Measurements from ENCODE around the gene C19orf81. TPM values are rescaled to one million over a fixed set of nuclear protein-coding genes. Genes with fewer than 3 reads are reported as not detected.

Gene C19orf81
- polyA plus RNA-seq, 1 donor from 2014 or later = 28.3 TPM

- Histone ChIP-seq H2AFZ (ENCODE audit: low read depth, low read length) (no peak overlapping the region), H3K4me2 (ENCODE audit: low read length) (no peak overlapping the region)
These were observed 29.1 kb downstream of the C19orf81 start for GRCh38 chr19:50678323-50678722.

More at GRCh38 chr19:50678323-50678722, 29.1 kb downstream of the C19orf81 start:
- H3K9me2 ChIP-seq (ENCODE audit: insufficient read depth, low read length) = no peaks in the 10 kb centered on the region
- H3F3A ChIP-seq (ENCODE audit: insufficient read depth, low read length, poor library complexity, severe bottlenecking) = no peaks in the 10 kb centered on the region
- peaks cover 9% of the 10 kb centered on the region for H3K36me3 ChIP-seq (ENCODE audit: insufficient read depth, low read length)
- H3K27ac ChIP-seq (ENCODE audit: low read length) = no peak overlapping the region
- H4K20me1 ChIP-seq (ENCODE audit: insufficient read depth) = no peaks in the 10 kb centered on the region
- no peaks in the 10 kb centered on the region for H3K79me2 ChIP-seq (replicated peaks; ENCODE audit: insufficient read depth, low read length)
- no peak overlapping the region for H3K9ac ChIP-seq (ENCODE audit: low read length)
- H3K9me3 ChIP-seq (ENCODE audit: low read length) = no peaks in the 10 kb centered on the region
- no peaks in the 10 kb centered on the region for H3K27me3 ChIP-seq (ENCODE audit: insufficient read depth, low read depth, low read length)
- TF ChIP-seq TAF1 (IDR thresholded peaks at IDR 0.05; ENCODE audit: low read depth) (no peak), SMC3 (conservative IDR thresholded peaks at IDR 0.05; ENCODE audit: poor library complexity) (no peak), EP300 (conservative IDR thresholded peaks at IDR 0.05; ENCODE audit: poor library complexity, severe bottlenecking) (no peak), CTCF (IDR thresholded peaks at IDR 0.05; ENCODE audit: poor library complexity, severe bottlenecking) (no peak), RAD21 (conservative IDR thresholded peaks at IDR 0.05) (no peak), REST (IDR thresholded peaks at IDR 0.05; ENCODE audit: borderline replicate concordance) (no peak), EZH2 (IDR thresholded peaks at IDR 0.05; ENCODE audit: borderline replicate concordance, insufficient read depth, low read length, poor library complexity, severe bottlenecking) (no peak), MXI1 (conservative IDR thresholded peaks at IDR 0.05; ENCODE audit: poor library complexity, severe bottlenecking) (no peak), POLR2AphosphoS5 (IDR thresholded peaks at IDR 0.05) (no peak)
- H3K4me3 ChIP-seq (ENCODE audit: low read length) = no peak overlapping the region
